ENCODE results near the gene CHRNA7. TPM values are rescaled to one million over a fixed set of nuclear protein-coding genes. Genes with fewer than 3 reads are reported as not detected.

Gene CHRNA7
- total and polyA plus RNA-seq, 9 of the 15 experiments (the other 6 are each of a cell fraction or from before 2014, with no cell fraction given) = 0.04 TPM; not detected in 8

- ChIA-PET CTCF (ENCODE audit: low intra/inter-chr PET ratio) (no interaction called here), POLR2A (interaction anchor here (0.6 kb wide), 1 partner anchor 37 kb away, joined by 3 read pairs; no protein-coding TSS in a partner anchor)
- no peak overlapping the region for H2AFZ ChIP-seq (ENCODE audit: low read depth, low read length)
- DNase-seq (ENCODE audit: extremely low read depth in 1 of 4, low spot score in 3 of 4) (no peak), FAIRE-seq (no peak), ATAC-seq (no peak)
- peaks cover 0 to 6% of the 10 kb centered on the region in 2 experiments; a peak in 2 of 5 replicates for H3K27me3 ChIP-seq (ENCODE audit: control insufficient read depth in 2 of 2, insufficient read depth in 2 of 2, low read length in 2 of 2)
- no peak overlapping the region for H3K27ac ChIP-seq (ENCODE audit: extremely low read depth, low read depth, low read length)
- H3K4me2 ChIP-seq (ENCODE audit: insufficient read depth, low read length) = no peak overlapping the region
- intact Hi-C loops (cut with micrococcal nuclease) (no loop called here), in situ Hi-C loops (cut with MboI) (no loop called here)
- no peaks in the 10 kb centered on the region for H3K9me3 ChIP-seq (replicated peaks; ENCODE audit: control insufficient read depth, insufficient read depth, low read depth, low read length)
- no peak overlapping the region for H3K9ac ChIP-seq (ENCODE audit: insufficient read depth in 1 of 2, low read depth in 2 of 2, low read length in 2 of 2)
- no peaks in the 10 kb centered on the region for H4K20me1 ChIP-seq (replicated peaks; ENCODE audit: control insufficient read depth, insufficient read depth, low read length)
- no TSS peak for BruUV-seq (replicated peaks)
- no peaks in the 10 kb centered on the region for H3K79me2 ChIP-seq (ENCODE audit: control insufficient read depth, insufficient read depth, low read length)
- no peaks in the 10 kb centered on the region for H3K4me1 ChIP-seq (replicated peaks in 1 of 2; ENCODE audit: control insufficient read depth in 2 of 2, insufficient read depth in 2 of 2, low read length in 2 of 2)
- no peak for TF ChIP-seq SUPT5H (IDR thresholded peaks at IDR 0.05)
- TF ChIP-seq STAT5A (IDR thresholded peaks at IDR 0.05; ENCODE audit: borderline replicate concordance, low read length) = no peak
- no peak for TF ChIP-seq OTX1 (CRISPR knock-in tag; IDR thresholded peaks at IDR 0.05)
- no peak for TF ChIP-seq IRF9 (tag; IDR thresholded peaks at IDR 0.05)
- TF ChIP-seq, protein P1, sequence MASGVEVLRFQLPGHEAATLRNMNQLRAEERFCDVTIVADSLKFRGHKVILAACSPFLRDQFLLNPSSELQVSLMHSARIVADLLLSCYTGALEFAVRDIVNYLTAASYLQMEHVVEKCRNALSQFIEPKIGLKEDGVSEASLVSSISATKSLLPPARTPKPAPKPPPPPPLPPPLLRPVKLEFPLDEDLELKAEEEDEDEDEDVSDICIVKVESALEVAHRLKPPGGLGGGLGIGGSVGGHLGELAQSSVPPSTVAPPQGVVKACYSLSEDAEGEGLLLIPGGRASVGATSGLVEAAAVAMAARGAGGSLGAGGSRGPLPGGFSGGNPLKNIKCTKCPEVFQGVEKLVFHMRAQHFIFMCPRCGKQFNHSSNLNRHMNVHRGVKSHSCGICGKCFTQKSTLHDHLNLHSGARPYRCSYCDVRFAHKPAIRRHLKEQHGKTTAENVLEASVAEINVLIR (CRISPR knock-in tag; IDR thresholded peaks at IDR 0.05) = no peak
- TF ChIP-seq ASH1L (IDR thresholded peaks at IDR 0.05; ENCODE audit: borderline replicate concordance, low read depth, partially characterized antibody) = no peak
- no peak for TF ChIP-seq WHSC1 (IDR thresholded peaks at IDR 0.05; ENCODE audit: low read length)
- TF ChIP-seq ZEB2 (IDR thresholded peaks at IDR 0.05) = no peak
- no peak for TF ChIP-seq RBFOX2 (IDR thresholded peaks at IDR 0.05; ENCODE audit: low read depth, low read length)
- no peak for TF ChIP-seq ATF4 (CRISPR knock-in tag; IDR thresholded peaks at IDR 0.05)
- TF ChIP-seq NRF1 (conservative IDR thresholded peaks at IDR 0.05 in 1 of 2, IDR thresholded peaks at IDR 0.05 in 1 of 2) = no peak
- no peak for TF ChIP-seq MCM2 (IDR thresholded peaks at IDR 0.05; ENCODE audit: low read depth)
- no peak for TF ChIP-seq ZNF586 (CRISPR knock-in tag; conservative IDR thresholded peaks at IDR 0.05)
- TF ChIP-seq ZNF143 (CRISPR knock-in tag; IDR thresholded peaks at IDR 0.05) = no peak
- TF ChIP-seq ARHGAP35 (IDR thresholded peaks at IDR 0.05; ENCODE audit: partially characterized antibody) = no peak
- TF ChIP-seq ZNF696 (CRISPR knock-in tag; conservative IDR thresholded peaks at IDR 0.05) = no peak
- no peak for TF ChIP-seq ELF4 (CRISPR knock-in tag; IDR thresholded peaks at IDR 0.05)
- TF ChIP-seq ZNF311 (CRISPR knock-in tag; IDR thresholded peaks at IDR 0.05) = no peak
- TF ChIP-seq, protein P2, sequence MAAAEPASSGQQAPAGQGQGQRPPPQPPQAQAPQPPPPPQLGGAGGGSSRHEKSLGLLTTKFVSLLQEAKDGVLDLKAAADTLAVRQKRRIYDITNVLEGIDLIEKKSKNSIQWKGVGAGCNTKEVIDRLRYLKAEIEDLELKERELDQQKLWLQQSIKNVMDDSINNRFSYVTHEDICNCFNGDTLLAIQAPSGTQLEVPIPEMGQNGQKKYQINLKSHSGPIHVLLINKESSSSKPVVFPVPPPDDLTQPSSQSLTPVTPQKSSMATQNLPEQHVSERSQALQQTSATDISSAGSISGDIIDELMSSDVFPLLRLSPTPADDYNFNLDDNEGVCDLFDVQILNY (CRISPR knock-in tag; IDR thresholded peaks at IDR 0.05) = no peak
- 2% methylated on average over 13 of the region's 13 CpGs for WGBS (ENCODE audit: insufficient coverage, low coverage, missing lambda C conversion rate)
- H3K36me3 ChIP-seq (ENCODE audit: control insufficient read depth, insufficient read depth, low read length) = no peaks in the 10 kb centered on the region
- H3K4me3 ChIP-seq = no peak overlapping the region
- H3K9me1 ChIP-seq (ENCODE audit: control insufficient read depth, insufficient read depth, low read length) = no peaks in the 10 kb centered on the region
These were observed 77.3 kb downstream of the CHRNA7 start for GRCh38 chr15:32107477-32108080.

Data from K562 (cell line).